ENCODE data around the gene SOWAHB. TPM values are rescaled to one million over a fixed set of nuclear protein-coding genes. Genes with fewer than 3 reads are reported as not detected.

The SOWAHB gene
- polyA plus RNA-seq, 10 donors, result 0.07 to 0.39 (median 0.09) TPM; not detected in 2

DNA sequence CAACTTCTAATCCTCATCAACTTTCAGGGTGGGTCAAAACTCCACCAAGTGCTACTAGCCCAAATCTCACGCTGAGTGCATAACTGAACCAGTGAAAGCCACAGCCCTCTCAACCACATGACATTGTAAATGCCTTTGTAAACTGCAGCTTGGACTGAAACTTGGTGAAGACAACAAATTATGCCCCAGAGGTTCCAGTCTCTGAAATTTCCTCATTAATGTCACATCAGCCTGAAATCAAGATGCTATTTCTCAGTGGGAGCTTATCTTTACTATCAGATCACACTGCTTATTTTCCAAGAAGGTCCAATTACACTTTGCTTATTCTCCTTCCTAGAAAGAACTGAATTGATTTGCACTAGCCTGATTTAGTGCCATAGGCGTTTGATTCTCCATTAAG, 46.6 kb downstream of the SOWAHB start:
- DNase-seq, result no peak

DNA sequence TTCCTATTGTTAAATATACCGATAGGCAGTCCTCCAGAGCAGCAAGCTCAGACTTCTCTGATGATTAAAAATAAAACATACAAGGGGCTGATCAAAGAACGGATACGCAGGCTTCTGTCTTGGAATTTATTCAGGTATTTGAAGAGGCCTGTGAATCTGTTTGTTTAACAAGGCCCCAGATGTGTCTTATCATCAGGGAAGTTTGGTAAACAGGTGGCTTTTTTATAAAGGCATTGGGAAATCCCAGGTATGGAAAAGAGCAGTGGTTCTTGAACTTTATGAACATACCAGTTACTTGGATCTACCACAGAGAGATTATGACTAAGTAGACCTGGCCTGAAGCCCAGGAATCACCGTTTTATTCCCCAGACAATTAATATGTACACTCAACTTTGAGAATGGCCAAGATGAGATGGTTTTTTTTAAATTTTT, 47.9 kb downstream of the SOWAHB start:
- peak in 2 of 3 donors; percentile 26 to 82 for DNase-seq

Other genes starting within 250 kb of the SOWAHB start
- gene SEPTIN11, start 51.6 kb upstream of the SOWAHB start, polyA plus RNA-seq (ENCODE audit: insufficient read length in 10 of 10), result 100 to 1,000 TPM; 229 to 360 (median 275) TPM
- gene CCNI, start 177.8 kb upstream of the SOWAHB start, polyA plus RNA-seq (ENCODE audit: insufficient read length in 10 of 10), result 100 to 1,000 TPM; 226 to 299 (median 263) TPM

Measured in muscle of back (tissue), 11 donors.